HepG2 (cell line): ENCODE results near the gene ADCY1.

Source experiments
- MAFF ChIP-seq: IDR thresholded peaks from 2 replicates; pipeline ENCODE4 v1.6.1; 2011; ENCODE audit warnings: low read depth, low read length, improper control_type of control experiment
- PBX2 ChIP-seq: IDR thresholded peaks from 2 replicates; pipeline ENCODE4 v1.6.1; 2016; ENCODE audit warnings: control low read depth
- RXRA ChIP-seq: sonication (generic); formaldehyde crosslinking; IDR thresholded peaks from 2 replicates; pipeline ENCODE4 v1.5.1; 2020; ENCODE audit warnings: missing genetic modification reagents
- STAT5B ChIP-seq: sonication (generic); formaldehyde crosslinking; IDR thresholded peaks from 2 replicates; pipeline ENCODE4 v1.4.0; 2020; ENCODE audit warnings: missing genetic modification reagents
- XRCC5 ChIP-seq: fragments of 200-400 bp; formaldehyde crosslinking; optimal IDR thresholded peaks from 2 replicates; pipeline ENCODE3; 2017; ENCODE audit warnings: mild to moderate bottlenecking, low read length
- YY1 ChIP-seq: IDR thresholded peaks from 2 replicates; pipeline ENCODE4 v1.6.1; 2011; ENCODE audit warnings: low read length, low read depth, moderate library complexity, mild to moderate bottlenecking; ENCODE audit not compliant: insufficient read depth, insufficient replicate concordance
- ZNF138 ChIP-seq: sonication (generic); formaldehyde crosslinking; IDR thresholded peaks from 2 replicates; pipeline ENCODE4 v1.5.0; 2020; ENCODE audit warnings: mild to moderate bottlenecking, low read depth, missing genetic modification reagents

- TF ChIP-seq PBX2 (no peak), ZNF138 (CRISPR knock-in tag) (no peak), RXRA (CRISPR knock-in tag) (no peak), YY1 (no peak), STAT5B (CRISPR knock-in tag) (no peak), MAFF (no peak), XRCC5 (no peak)
Measured at GRCh38 chr7:45581271-45581780, 7.2 kb downstream of the ADCY1 start.
